Amygdala (tissue), 56 donors: ENCODE measurements around the gene PRPSAP2.

Experiments
- DNase-seq, 56 donors: peaks; one replicate each; lab custom pipeline; 2025; lab: John Stamatoyannopoulos, UW

PRPSAP2 gene

DNA sequence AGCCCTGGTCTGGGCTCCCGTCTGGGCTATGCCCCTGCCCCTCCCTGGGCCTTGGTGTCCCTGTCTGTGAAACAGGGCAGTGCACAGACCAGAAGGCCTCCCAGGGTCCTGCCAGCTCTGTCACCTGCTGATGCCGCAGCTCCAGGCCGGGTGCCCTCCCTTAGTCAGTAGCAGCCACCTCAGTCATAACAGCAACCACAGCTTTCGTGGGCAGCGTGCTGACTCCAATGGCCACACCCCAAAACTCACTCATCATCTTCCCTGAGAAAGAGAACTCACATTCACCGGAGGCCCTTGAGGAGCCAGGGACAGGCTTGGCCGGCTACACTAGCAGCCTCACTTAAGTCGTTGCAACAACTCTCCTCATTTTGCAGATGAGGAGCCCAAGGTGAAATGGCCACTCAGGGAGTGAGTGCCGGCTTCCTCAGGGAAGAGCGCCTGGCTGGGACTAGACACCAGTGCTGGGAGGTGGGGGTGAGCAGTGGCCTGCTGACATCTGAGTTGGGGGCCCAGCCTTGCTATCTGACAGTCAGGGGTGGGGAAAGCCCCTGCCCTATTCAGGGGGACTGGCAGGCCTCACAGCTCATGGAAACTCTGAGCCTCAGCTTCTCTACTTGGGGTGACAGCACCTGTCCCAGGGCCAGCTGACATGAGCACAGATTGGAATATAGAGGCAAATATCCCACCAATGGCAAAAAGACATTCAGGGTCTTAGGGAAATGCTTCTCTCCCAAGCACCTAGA lies 116.6 kb downstream of the PRPSAP2 start:
- DNase-seq, result no peak

DNA sequence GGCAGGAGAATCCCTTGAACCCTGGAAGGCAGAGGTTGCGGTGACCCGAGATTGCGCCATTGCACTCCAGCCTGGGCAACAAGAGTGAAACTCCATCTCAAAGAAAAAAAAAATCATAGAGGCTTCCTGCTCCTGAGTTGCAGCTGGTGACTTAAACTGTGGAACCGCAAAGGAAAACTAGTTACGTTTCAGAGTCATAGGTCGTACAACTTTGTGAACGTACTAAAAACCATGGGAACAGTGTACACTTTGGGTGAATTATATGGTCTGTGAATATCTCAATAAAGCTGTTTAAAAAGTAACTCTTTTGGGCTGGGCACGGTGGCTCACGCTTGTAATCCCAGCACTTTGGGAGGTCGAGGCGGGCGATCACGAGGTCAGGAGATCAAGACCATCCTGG lies 117.7 kb downstream of the PRPSAP2 start:
- no peak for DNase-seq

DNA sequence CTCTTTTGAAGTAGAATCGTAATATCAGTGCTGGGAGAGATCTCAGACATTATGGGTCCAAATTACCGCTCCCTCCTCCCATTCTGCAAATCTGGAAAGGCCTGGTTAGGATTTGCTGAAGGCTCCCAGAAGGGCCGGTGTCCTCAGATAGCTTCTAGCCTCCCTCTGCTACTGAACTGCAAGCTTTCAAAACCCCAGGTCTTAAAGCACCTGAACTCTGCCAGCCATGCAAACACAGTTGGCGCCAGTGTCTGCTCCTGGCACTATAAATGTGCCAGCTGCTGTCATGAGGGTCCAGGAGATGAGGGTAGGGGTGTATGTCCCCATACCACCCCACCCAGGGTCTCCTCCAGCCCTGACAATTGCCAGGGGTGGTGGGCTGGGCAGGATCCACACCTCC lies 118.3 kb downstream of the PRPSAP2 start:
- DNase-seq, result no peak

DNA sequence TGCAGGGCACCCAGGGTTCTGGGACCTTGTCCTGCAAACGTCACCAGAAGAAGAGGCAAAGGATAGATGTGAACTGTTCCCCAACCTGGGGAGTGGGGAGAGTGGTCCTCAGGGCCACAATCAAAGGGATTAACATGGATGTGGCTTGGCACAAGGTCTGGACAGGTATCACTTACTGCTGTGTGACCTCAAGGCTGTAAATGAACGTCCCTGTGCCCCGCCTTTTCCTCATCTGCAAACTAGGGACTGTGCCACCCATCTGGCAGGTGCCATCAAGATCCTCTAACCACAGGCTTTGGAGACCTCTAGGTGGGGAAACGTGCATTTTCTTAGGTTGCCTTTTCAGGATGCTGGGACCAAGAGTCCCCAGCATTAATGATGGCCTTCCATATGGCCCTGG lies 119.1 kb downstream of the PRPSAP2 start:
- DNase-seq, result no peak

DNA sequence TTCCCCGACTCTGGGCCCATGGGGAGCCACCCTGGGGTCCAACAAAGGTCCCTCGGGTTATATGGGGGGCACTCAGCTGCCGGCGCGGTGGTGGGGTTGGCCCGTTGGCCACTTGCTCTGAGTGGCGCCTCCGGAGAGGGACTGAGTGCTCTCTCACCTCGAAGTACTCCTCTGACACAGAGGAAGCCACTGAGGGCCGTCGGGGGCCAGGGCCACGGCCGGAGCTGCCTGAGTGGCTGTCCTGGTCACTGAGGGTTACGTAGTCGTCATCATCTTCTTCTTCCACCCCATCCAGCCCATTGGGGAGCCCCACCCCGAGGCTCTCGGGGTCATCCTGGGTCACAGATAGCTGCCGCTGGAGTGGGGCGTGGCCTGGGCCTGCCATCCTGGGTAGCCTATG lies 119.7 kb downstream of the PRPSAP2 start:
- no peak for DNase-seq

DNA sequence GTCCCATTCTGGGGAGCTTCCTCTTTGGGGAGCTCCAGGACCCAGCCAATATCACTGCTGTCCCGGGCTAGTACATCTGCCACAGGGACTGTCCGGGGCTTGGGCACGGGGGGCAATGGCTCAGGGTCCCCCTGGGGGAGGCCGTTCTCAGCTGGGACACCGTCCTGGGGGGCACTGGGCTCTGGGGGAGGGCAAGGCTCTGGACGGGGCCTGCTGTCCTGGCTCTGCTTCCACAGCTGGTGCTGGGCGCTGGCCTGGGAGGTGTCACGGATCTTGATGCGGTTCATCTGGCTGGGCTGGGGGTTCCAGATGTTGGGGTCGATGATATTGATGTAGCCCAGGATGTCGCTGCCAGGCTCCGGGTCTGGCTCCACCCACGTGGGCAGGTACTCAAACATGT lies 120.1 kb downstream of the PRPSAP2 start:
- no peak for DNase-seq

DNA sequence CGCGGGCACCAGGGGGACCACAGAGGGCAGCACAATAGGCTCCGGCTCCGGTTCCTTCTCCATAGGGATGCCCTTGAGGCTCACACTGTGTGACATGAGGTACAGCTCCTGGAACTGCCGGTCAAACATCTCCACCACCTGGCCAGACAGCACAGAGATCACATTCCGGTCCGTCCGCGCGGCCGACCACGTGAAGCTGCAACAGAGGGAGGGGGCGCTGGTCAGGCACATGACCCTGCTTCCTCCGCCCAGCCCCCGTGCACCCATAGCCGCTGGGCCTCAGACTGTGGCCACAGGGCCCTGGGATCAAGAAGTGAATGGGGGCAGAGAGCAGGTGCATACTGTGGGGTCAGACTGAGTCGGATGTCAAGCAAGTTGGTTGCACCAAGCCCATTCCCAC lies 120.7 kb downstream of the PRPSAP2 start:
- no peak for DNase-seq
